Psoas muscle (tissue), 8 donors: Measurements from ENCODE around the gene SBSN. TPM values are rescaled to one million over a fixed set of nuclear protein-coding genes. Genes with fewer than 3 reads are reported as not detected.
A peak's percentile ranks its signal among the peaks of the same experiment; 100 is the strongest.

Source experiments
- ATAC-seq, 4 donors: fragments of 200-7000 bp; cut with Tn5 transposase; one replicate each; pipeline ENCODE4 v1.9.1; 2020; ENCODE audit warnings: moderate library complexity in 3 of 4, mild to moderate bottlenecking in 2 of 4
- DNase-seq, 2 donors: peaks; one replicate each; pipeline ENCODE4 v3.0.0-alpha.2; 2020
- H3K27ac ChIP-seq: fragments of 200-600 bp; one replicate; pipeline ENCODE4 v1.8.0; 2022
- H3K27me3 ChIP-seq, 3 donors: fragments of 200-600 bp in 1 of 3; one replicate each; pipeline versions ENCODE4 v1.6.1 to v1.8.0; 2013 to 2022; ENCODE audit warnings: low read length in 2 of 3, mild to moderate bottlenecking in 2 of 3, moderate library complexity in 1 of 3; ENCODE audit not compliant: insufficient read depth in 3 of 3
- H3K36me3 ChIP-seq, 2 donors: fragments of 200-600 bp in 1 of 2; one replicate each; pipeline versions ENCODE4 v1.6.1 to v1.8.0; 2013 to 2022; ENCODE audit warnings: low read depth in 1 of 2, mild to moderate bottlenecking in 1 of 2, moderate library complexity in 1 of 2; ENCODE audit not compliant: insufficient read depth in 1 of 2
- H3K4me1 ChIP-seq: fragments of 200-600 bp; one replicate; pipeline ENCODE4 v1.8.0; 2022
- H3K4me3 ChIP-seq: fragments of 200-600 bp; one replicate; pipeline ENCODE4 v1.8.0; 2022; ENCODE audit warnings: mild to moderate bottlenecking
- H3K9me3 ChIP-seq: fragments of 200-600 bp; one replicate; pipeline ENCODE4 v1.8.0; 2022
- CTCF ChIP-seq: fragments of 200-600 bp; IDR thresholded peaks from one replicate; pipeline ENCODE4 v1.8.0; 2022; ENCODE audit warnings: antibody characterized with exemption
- WGBS, 3 donors: extraction: QIAGEN DNeasy Blood & Tissue Kit; methylation state at CpG; one replicate each; pipeline versions ENCODE4 v1.1.6 to v1.1.7; 2013; 5-methylcytosine and 5-hydroxymethylcytosine counted together
- intact Hi-C, 2 donors: fragments of 100-400 bp; cut with DNase I; formaldehyde crosslinking; loops; one replicate each; pipeline versions ENCODE4 v1.11.0 to v1.14.2; 2022
- polyA plus RNA-seq, 3 donors: library from polyadenylated mRNA; stranded (reverse); fragments of 200-250 nt; gene quantifications; one replicate each; pipeline ENCODE4 v1.2.3, GENCODE V29; 2013
- total RNA-seq, 4 donors: library from RNA; stranded (reverse); fragmentation: NEBNext Ultra II Directional in 2 of 4; extraction: Animal tissue kit (Norgen Biotek cat#: 25700) in 2 of 4; gene quantifications; one replicate each; pipeline versions ENCODE4 v1.2.1 to v1.2.4, GENCODE V29; 2021 to 2023
- donor health status: healthy with polysubstance abuse.
- donor health status: DM: no; HTN: no; CAD: no; lungs with moderate emphysema.
- donor health status: Bipolar disorder and iron deficiency.
- donor health status: healthy.
- donor health status: DM: yes; HTN: yes; CAD: no.
- donor health status: DM: no; HTN: no; CAD: no.
- donor health status: DM: no; HTN: no; CAD: no.
- donor health status: DM: yes; HTN: yes; CAD: no.

The SBSN gene
- total and polyA plus RNA-seq, 7 donors: 0.09 TPM; not detected in 6

DNA sequence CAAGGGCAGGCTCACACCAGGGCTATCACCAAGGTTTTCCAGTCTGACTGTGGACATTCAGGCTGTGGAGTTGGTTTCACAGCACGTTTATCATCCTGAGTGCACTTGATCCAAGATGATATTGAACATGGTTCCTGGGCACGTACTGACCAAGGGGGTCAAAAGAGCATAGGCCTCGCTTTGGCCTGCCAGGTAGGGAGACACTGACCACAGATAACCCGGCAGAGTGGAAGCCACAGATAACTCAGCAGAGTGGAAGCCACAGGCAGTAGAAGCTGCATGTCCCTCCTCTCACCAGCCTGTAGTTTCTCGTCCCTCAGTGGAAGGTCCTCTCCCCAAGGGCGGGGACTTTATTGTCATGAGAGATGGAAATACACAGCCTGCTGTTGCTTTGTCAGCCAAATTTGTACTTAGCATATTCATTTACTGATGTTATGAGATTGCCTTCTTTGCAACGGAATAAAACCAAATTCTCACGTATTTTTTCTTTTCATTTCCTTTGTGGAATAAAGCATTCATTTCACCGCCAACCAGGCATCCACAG lies 29.1 kb downstream of the SBSN start:
- no peak for TF ChIP-seq CTCF
- intact Hi-C loops: loop anchor here (10.0 kb wide), 2 partner anchors 144 to 224 kb away; partner anchors contain the start of gene FFAR3 (in 1 of the 2)
- Histone ChIP-seq H3K27ac (no peak overlapping the region), H3K9me3 (no peaks in the 10 kb centered on the region), H3K36me3 (no peaks in the 10 kb centered on the region), H3K4me1 (peaks cover 3% of the 10 kb centered on the region), H3K27me3 (peaks cover 0 to 7% (median 0%) of the 10 kb centered on the region in 3 donors), H3K4me3 (no peak overlapping the region)
- ATAC-seq (no peak), DNase-seq (peak in 1 of 2 donors; percentile 8)
- 72 to 76% (median 76%) methylated on average over 9 of the region's 9 CpGs for WGBS, 3 donors

GRCh38 chr19:35498220-35498619 lies 29.9 kb downstream of the SBSN start:
- 76 to 91% (median 87%) methylated on average over 3 of the region's 3 CpGs for WGBS, 3 donors
- DNase-seq: no peak
- TF ChIP-seq CTCF: no peak

DNA sequence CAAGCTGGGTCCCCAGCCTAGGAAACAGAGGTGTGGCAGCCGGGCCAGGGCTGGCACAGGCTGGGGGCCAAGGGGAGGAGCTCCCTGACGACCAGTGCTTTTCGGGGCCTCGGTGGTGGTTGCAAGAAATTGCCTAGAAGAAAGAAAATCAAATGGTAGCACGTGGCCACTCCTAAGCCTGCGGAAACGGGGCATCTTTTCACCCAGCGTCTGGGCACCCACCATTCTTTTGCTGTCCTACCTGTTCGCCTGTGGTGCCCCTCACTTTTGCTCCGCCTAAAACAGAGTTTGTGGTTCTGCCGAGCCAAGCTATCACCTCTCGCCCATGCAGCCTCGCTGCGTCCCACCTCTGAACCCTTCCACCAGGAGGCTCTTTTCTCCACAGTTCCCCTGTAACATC lies 30.7 kb downstream of the SBSN start:
- Histone ChIP-seq H3K9me3 (no peaks in the 10 kb centered on the region), H3K27me3 (peaks cover 0 to 2% (median 0%) of the 10 kb centered on the region in 3 donors), H3K4me1 (peaks cover 3% of the 10 kb centered on the region), H3K4me3 (no peak overlapping the region), H3K36me3 (no peaks in the 10 kb centered on the region), H3K27ac (no peak overlapping the region)
- ATAC-seq: no peak
- DNase-seq: no peak
- TF ChIP-seq CTCF: no peak
- WGBS, 3 donors: 57 to 72% (median 60%) methylated on average over 13 to 14 of the region's 14 CpGs
- intact Hi-C loops: loop anchor here (10.0 kb wide), 2 partner anchors 143 to 223 kb away; partner anchors contain the start of gene FFAR3 (in 1 of the 2)

More at GRCh38 chr19:35498220-35498619, 29.9 kb downstream of the SBSN start:
- intact Hi-C loops: loop anchor here (10.0 kb wide), 2 partner anchors 143 to 223 kb away; partner anchors contain the start of gene FFAR3 (in 1 of the 2)
- Histone ChIP-seq H3K9me3 (no peaks in the 10 kb centered on the region), H3K4me1 (peaks cover 3% of the 10 kb centered on the region), H3K36me3 (no peaks in the 10 kb centered on the region), H3K27ac (no peak overlapping the region), H3K4me3 (no peak overlapping the region), H3K27me3 (peaks cover 0 to 7% (median 0%) of the 10 kb centered on the region in 3 donors)
- ATAC-seq: no peak

DNA sequence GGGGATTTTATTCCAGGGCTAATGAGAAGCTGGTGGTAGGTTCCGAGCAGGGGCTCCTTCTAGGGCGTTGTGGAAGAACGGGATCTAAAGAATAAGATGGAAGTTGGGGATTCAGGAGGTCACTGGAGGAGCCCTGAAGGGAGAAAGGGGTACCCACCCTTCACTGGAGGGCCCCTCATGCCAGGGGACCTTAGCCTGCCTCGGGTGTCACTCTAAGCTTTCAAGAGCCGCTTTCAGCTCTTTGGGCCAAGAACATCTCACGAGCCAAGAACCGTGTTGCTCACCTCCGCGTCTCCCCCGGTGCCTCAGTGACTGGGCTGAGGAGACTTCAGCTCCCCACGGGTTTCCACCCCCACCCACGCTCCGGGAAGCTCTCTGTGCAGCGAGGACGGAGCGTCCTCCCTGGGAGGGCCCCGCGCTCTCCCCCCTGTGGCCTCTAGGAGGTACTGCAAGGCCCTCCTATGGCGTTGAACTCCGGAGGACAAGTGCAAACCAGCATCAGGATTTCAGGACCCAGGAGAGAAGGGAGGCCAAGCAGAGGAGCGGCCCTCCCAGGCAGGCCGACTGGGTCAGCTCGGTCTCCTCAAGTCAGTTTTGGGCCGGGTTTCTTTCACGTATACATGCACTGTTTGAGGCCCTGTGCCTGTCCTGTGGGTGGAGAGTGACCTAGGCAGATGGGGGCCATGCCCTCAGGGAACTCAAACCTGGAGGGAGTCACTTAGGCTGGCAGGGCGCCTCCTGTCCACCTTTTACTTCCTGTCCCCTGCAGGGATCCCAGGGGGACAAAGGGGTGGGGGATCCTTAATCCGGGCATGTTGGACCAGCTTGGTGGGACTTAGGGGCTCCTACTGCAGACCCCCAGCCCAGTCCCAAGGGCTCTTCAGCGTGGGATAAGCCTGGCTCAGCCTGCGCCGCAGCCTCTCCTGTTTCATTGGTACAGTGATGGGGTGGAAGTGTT lies 32.7 kb downstream of the SBSN start:
- intact Hi-C loops: loop anchor here (2.0 to 10.0 kb wide), 3 partner anchors 141 to 221 kb away; partner anchors contain the start of gene FFAR3 (in 1 of the 2)
- DNase-seq: peak; percentile 57 to 78
- H3K9me3 ChIP-seq: no peaks in the 10 kb centered on the region
- ATAC-seq: peak; percentile 79 to 91 (median 85)
- H3K27me3 ChIP-seq: peaks cover 0 to 4% (median 0%) of the 10 kb centered on the region in 3 donors
- no peak overlapping the region for H3K27ac ChIP-seq
- TF ChIP-seq CTCF: peak; percentile 89
- H3K36me3 ChIP-seq: no peaks in the 10 kb centered on the region
- WGBS, 3 donors: 22 to 25% (median 23%) methylated on average over 29 to 30 of the region's 30 CpGs
- H3K4me1 ChIP-seq: peaks cover 3% of the 10 kb centered on the region
- H3K4me3 ChIP-seq: no peak overlapping the region
